Stimulated activated CD8-positive, alpha-beta memory T cell treated with anti-CD3 and anti-CD28 coated beads, Interleukin-12 subunit alpha, Interleukin-12 subunit beta, amount 100 ng/mL, for 1 hour (primary cell): Measurements from ENCODE around the gene RFX3.

Experiments
- DNase-seq: peaks from one replicate; pipeline ENCODE4 v3.0.0-alpha.2; 2020; ENCODE audit warnings: low read depth

The RFX3 gene

DNA sequence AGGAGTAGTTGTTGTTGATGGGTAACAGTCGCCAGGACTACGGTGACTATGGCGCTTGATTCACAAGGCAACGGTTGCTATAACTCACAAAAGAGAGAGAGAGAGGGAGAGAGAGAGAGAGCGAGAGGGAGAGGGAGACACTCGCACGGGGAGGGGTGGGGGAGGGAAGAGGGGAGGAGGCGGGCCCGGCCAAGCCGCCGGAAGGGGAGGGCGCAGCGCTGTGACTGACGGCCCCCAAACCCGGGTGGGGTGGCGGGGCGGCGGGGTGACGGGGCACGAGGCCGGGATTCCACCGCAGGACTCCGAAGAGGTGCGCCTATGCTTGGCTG, at the start of gene RFX3:
Gene RFX3 (minus strand): TSS at position 166 of the 329 bp plus-strand sequence. CDS start 130,413 bp downstream, outside the sequence.
- peak; percentile 85 for DNase-seq

DNA sequence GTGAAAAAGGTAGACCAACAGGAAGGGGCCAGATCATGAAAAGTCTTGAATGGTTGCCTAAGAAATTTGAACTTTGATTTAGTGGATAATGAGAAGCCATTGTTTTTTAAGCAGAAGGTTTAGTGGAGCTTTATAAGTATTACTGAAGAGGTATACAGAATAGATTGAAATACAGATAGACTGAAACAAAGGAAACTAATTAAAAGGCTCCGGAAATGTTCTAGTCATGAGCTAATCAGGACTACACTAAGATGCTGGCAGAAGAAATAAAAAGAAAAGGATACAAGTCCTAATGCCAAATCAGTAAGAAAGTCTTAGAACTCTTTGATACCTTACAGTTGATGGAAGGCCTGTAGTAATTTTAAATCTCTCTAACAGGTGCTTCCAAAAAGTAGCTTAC, 45.7 kb upstream of the RFX3 start:
- no peak for DNase-seq

DNA sequence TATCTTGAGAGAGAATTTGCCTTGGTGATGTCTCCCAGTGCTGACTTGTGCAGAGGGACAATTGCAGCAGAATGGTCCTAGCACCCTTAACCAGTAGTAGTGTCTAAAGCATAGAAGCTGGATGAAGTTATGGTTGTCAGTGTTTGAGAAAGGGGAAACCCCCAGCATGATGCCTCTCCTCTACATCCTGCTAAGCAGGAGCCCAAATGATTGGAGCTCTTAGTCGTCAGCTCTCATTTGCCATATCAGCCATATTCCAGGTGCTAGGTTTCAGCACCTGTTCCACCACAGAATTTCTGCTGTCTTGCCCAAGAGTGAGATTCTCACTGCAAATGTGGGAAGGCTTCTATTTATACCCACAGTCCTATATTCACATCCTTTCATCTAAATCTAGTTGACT, 43.7 kb upstream of the RFX3 start:
- DNase-seq, result no peak

DNA sequence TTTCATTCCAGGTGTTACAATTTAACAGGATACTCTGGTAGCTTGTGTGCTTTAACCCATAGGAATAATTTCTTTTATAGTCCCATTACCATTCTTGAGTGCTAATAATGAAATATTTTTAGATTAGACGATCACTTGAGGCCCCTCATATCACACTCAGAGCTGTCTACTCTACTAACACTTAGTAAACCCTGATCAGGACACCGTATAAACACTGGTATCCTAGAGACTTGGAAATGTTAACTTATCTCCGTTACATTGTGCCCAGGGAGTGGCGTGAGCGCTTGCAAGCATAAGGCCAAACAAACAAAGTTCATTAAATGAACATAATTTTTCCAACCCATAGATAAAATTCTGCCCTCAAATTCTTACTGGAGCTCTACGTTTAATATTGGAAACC, 42.2 kb upstream of the RFX3 start:
- no peak for DNase-seq

DNA sequence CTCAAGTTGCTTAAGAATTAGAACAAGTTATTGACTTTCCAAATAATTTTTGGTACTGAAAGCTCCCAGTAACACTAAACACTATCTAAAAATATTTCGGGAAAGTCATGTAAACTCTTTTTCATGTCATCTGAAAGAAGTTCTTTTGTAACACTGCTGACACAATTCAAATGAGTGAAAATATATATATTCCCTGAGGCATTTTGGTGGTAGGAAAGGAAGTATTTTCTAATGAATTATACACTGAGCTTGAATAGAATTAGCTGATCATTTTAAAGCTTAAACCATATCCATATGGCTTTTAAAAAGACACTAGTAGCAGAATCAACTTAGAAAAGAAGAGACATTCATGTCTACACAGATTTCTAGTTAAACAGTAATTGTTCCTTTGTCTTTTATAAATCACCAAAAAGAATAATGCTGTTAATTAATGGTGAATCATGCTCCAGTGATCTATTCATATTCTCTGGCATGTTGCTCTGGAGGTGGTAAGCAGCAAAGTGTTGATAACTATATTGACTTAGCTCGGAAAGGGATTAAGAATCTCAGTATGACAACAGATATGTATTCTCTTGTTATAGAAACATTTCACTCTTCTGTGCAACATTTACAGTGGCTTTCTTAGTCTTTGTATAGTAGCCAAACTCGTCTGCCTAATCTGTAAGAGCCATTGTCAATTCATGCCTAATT, 27.4 kb upstream of the RFX3 start:
- no peak for DNase-seq

DNA sequence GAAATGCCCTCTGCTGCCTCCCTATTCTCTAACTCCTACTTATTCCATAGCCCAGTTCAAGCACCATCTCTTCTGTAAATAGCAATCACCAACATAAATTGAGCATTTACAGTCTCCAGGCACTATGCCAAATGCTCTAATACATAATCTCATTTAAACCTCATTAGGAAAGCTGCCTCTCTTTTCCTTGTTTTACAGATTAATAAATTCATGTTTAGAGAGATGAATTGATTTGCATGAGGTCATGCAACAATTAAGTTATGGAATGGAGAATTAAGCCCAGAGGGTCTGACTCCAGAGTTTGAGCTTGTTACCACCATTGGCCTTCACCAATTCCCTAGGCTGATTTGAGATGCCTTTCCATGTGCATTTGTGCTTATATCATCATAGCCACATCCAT, 23.4 kb upstream of the RFX3 start:
- no peak for DNase-seq

DNA sequence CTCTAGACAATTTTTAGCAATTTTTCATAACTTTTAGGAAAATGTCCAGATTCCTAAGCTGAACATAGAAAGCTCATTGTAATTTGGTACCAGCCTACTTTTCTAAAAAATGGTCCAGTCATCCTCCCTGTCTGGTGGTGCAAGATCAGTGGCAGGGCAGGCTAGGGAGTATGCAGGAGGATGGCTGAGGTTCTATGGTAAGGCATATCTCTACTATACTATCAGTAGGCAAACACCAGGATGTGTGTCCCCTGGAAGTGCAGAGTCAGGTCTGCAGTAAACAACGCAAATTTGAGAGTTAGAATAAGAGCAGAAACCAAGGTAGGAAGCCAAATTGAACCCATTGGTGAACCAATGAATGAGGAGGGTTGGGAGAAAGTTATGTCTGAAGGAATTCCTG, 22.8 kb upstream of the RFX3 start:
- no peak for DNase-seq

DNA sequence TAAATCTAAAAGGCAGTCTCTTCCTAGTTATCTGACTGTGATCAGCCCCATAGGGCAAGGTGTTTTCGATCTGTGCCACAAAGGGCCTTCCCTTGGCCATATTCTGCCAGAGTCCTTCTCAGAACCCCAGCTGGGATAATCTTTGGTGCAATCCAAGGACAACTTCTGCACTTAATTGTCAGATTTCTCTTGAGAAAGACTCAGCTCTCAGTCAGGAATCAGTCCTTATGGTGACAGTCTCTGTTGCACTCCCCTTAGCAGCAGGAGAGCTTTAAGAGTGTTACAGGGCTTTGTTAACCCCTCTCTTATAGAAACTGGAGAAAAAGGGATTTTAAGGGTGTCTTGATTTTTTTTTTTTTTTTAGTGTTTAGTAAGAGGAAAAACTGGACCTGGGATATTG, 15.4 kb upstream of the RFX3 start:
- DNase-seq, result no peak

DNA sequence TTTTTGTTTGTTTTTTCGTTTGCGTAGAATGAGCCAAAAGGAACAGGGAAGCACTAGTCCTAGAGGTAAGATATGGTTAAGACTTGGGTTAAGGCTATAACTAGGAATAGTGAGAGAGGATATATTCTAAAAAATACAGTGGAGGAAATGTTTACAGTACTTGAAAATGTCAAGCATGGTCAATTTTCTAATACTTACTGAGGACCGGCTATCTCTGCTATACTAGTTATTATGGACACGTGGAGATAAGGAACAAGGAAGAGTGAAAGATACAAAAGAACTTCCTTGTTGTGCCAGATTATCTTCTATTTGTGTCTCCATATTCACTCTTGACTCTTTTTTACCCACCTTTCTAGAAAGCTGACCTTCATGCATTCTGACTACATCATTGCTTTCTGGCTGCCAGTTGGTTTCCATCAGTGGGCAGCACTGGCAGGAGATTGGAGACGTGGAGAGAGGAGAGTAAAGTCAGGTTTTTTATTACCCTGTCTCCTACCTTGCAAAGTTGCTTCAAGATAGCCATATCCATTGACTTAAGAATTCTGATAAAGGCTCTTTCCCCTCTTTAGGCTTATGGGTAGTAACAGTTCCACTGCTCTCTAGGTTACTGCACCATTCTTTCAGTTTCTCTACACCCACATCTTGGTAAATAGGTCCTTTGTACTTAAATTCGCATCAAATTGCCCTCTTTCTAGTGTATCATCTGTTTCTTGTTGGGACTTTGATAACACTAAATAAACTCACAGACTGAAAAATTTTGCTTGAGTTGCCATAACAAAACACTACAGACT, 9.0 kb upstream of the RFX3 start:
- DNase-seq, result no peak

DNA sequence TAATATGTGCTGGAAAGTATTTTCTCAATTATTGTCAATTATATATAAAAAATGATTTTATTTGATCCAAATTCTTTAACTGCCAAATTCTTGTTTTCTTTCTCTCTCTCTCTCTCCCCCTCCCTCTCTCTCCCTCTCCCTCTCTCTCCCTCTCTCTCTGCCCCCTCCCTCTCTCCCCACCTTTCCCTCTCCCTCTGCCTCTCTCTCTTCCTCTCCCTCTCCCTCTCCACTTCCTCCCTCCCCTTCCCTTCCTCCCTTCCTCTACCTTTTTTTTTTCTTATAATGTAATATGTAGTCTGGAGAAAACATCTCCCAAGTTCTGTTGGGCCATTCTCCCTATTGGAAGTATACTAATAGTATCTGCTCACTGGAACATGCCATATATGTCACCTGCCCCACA, 6.4 kb upstream of the RFX3 start:
- DNase-seq, result no peak

DNA sequence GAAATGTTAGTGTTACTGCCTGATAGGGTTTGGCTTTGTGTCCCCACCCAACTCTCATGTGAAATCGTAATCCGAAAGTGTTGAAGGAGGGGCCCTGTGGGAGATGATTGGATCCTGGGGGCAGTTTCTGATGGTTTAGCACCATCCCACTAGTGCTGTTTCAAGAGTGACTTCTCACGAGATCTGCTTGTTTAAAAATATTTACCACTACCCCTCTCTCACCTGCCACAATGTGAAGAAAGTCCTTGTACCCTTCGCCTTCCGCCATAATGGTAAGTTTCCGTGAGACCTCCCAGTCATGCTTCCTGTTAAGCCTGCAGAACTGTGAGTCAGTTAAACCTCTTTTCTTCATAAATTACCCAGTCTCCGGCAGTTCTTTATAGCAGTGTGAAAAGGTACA, 2.6 kb upstream of the RFX3 start:
- DNase-seq, result peak; percentile 37

DNA sequence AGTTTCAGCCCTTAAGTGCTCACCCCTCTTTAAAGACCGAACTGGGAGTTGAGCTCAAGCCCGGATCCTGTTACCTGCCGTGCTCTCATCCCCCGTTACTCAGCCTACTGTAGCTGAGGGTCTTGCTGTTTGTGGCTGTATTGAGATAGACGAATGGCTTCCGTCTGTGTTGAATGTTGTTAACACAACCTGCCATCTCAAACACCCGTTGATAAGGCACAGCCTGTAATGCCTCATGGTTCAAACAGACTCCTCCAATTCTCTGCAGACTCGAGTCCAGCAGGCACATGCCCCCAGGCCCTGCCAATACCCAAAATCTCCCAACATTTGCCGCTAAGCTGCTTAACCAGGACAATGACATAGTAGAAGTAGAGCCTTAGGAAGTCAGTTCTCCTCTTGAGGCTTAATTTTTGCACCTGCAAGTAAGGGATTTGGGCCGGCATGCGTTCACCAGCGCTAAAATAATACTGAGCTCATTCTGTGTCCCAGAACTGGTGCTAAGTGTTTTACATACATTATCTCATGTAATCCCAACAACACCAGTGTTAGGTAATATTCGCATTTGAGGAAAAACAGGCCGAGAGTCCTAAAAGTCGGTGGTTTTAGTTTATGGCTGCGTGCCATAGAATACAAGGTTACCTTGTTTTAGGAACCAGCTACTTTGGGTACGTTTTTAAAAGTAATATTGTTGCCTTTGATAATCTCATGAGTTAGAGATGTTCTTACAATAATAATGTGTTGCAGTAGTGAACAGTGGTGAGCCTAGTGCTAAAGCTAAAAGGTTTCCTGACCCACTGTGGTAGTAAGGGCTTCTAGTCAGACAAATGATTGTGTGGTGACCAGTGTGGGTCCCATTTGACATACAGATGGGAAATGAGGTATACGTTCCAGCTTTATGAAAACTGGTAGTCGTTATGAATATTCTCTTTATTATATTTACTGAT, 1.5 kb upstream of the RFX3 start:
- DNase-seq, result no peak

DNA sequence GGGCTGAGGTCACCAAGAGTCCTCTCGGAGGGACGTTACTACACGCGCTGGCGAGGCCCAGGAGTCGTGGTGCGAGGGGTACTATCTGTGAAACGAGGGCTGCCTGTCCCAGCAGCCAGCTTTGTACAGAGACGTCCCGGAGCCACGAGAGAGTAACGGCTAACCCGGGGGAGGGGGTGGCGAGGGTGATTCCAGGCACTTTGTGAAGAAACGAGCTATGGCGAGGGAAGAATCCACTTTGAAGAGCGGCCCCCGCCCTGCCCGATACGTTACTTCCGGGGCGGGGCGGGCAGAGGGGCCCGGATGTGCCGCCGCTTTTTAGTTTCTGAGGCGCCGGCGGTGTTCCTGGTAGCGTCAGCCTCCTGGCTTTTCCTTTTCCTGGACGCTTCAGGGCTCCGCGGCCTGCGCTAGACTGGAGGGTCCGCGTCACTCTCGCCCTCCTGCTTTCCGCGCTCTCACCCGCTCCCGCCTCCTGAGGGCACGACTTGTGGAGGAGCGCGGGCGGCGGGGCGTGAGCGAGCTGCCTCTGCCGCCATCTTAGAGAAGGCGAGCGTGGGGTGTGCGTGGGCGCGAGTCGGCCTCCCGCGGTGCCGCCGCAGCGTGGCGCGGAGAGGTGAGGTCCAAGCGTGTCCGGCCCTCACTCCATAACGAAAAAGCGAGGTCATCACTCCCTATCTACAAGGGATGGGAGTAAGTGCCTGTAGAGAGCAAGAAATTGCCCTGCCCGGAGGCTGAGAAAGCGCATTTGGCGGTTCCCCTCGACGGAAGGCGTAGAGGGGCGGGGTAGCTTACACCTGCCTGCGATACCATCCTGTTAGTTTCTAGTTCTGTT, 580 bp upstream of the RFX3 start:
- peak; percentile 84 for DNase-seq

DNA sequence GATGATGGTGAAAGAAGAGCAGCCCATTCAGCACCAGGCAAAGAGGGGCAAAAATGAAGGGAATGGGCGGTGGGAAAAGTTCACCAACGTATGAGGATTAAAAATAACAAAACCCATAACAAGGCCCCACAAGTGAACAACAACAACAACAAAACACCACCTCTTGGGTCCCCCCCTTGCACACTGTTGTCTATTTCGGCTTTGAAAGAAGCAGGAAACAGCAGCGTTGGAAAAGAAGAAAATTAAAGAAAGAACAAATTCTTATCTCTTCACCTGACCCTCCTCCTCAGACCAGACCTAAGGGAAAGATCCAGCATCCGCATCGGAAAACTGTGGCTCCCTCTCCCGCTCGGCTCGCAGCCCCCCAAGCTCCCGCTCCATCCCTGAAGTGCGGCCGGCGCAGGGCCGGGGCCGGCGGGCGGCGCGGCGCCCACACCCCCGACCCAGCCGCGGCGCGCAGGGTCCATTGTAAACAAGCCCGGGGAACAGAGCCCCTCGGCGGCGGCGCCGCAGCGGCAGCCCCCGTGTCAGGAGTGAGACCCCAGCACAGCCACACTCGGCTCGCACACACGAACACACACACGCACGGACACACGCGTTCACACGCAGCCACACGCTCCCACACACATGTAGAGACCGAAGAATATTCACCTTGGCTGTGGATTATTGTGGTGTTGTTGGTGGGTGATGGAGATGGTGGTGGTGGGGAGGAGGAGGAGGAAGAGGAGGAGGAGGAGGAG, 535 bp downstream of the RFX3 start:
- no peak for DNase-seq

DNA sequence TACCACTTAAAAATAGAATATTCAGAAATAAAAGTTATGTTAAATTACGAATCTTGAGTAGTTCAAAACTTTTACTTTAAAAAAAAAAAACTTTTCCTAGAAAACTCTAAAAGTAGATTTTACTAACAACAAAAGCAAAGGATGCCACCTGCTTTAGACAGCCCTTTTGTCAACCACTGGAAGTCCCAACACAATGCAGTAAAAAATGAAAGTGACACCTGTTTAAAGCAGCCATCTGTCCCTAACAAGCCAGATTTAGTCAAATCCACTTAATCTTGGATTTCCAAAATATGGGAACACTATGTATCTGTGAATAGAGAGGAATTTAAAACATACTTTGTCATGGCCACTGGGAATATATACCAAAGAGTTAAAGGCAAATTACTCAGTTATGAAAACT, 3.8 kb downstream of the RFX3 start:
- no peak for DNase-seq

DNA sequence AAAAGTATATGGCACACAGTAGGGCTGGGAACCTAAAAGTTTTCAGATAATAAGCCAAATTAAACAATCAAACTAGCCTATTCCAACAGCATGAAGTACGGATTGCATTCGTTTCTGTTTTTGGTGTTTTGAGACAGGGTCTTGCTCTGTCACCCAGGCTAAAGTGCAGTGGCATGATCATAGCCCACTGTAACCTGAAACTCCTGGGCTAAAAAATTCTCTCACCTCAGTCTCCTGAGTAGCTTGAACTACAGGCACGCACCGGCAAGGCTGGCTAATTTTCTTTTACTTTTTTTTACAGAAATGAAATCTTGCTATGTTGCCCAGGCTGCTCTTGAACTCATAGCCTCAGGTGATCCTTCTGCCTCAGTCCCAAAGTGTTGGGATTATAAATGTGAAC, 5.2 kb downstream of the RFX3 start:
- DNase-seq, result no peak

DNA sequence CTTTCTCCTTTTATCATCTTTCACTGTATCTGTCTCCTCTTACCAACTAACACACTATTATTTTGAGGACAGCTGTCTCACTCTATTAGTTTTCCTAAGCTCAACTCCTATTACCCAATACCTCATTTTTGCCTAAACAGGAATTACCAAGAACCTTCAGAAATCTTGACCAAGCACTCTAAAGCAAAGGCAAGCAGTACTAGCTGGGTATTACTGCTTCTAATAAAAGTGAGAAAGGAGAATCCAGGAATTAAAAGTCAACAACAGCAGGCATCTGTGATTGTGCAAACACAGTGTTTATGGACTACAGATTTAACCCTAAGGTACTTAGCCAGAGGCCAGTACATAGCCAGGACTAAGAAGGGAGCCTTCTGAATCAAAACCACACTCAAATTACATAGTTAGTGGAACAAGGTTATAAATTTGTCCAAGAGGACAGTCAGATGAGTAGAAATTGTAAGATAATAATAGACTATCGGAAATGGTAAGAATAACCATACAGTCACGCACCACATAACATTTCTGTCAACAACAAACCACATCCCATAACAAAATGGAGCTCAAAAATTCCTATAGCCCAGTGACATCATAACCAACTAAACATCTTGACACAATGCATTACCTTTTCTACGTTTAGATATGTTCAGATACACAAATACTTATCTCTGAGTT, 8.3 kb downstream of the RFX3 start:
- no peak for DNase-seq

DNA sequence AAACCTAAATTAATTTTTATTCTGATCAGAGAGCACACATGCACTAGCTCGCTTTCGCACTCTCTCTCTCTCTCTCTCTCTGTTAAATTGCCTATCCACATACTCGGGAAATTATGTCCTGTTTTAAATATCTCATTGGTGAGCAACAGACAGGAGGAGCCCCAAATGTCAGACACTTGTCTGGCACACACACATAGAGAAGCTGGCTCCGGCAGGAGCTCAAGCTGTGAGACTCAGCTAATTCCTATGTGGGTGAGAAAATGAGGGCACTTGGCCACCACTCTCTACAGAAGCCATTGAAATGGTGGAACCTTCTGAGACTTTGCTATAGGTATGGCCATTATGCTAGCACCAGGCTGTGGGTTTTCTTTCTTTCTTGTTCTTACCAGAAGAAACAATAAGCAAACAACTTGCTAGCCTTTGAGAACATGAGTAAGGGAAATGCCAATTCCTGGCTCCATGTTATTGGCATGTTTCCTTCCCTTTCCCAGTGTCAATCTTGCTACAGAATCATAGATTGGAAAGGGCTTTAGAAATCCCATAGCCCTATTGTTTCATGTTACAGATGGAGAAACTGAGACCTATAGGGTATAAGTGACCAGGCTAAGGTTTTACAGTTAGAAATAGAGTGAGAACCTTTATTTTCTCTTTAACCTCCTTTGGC, 9.0 kb downstream of the RFX3 start:
- DNase-seq, result no peak

DNA sequence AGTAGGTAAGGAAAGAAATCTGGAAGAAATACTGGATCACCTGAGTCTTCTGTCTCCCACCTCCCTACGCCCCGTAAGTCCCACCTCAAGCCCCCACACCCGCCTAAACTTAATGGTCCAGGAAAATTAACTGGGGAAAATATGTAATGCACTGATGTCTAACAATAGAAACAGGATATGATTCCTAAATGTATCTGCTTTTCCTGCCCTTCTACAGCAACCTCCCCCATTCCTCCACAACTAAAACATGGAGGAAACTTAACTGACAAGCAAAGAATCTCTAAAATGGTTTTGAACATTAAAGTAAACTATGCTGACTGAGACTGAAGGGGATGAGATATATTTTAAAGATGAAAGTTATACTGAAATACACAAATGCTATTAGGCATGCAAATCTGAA, 10.4 kb downstream of the RFX3 start:
- DNase-seq, result no peak

DNA sequence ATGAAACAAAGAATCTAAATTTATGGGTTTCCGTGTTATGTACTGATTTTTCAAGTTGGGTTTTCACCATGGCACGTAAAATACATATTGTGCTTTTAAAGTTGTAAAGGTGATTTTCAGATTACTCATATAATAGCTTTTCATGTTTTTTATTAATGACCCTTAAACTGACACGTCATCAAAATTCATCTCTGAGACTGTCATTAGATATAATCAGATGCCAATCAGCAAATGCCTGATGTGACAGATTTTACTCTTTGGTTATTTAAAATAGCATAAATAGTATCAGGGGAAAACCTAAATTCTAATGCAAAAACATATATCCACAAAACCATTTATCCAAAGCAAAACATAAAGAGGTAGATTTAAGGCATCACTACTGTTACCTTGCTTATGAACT, 11.0 kb downstream of the RFX3 start:
- no peak for DNase-seq
